ENCODE measurements around the gene IL19.

Gene IL19

DNA sequence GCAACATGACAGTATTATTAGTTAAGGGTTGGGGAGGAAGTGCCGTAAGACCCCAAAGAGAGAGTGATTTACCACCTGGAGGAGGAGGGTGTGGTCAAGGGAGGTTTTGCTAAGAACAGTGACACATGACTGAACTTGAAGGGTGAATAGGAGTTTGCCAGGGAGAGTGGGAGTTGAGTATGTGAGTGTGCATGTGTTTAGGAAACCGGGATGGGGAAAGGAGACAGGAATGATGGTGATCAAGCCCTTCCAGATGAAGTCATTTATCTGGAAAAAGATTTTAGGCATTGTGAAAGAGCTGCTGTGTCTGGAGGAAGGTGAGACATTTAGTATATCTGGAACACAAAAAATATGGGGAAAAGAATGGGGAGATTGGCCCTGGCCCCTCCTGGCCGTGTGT, 29.8 kb downstream of the IL19 start:
- no peak for DNase-seq (ENCODE audit: low spot score)
- H3K27ac ChIP-seq = no peak overlapping the region
- ChIA-PET CTCF (no interaction called here), POLR2A (ENCODE audit: low non-redundant PET) (no interaction called here)
- TF ChIP-seq, protein P1, sequence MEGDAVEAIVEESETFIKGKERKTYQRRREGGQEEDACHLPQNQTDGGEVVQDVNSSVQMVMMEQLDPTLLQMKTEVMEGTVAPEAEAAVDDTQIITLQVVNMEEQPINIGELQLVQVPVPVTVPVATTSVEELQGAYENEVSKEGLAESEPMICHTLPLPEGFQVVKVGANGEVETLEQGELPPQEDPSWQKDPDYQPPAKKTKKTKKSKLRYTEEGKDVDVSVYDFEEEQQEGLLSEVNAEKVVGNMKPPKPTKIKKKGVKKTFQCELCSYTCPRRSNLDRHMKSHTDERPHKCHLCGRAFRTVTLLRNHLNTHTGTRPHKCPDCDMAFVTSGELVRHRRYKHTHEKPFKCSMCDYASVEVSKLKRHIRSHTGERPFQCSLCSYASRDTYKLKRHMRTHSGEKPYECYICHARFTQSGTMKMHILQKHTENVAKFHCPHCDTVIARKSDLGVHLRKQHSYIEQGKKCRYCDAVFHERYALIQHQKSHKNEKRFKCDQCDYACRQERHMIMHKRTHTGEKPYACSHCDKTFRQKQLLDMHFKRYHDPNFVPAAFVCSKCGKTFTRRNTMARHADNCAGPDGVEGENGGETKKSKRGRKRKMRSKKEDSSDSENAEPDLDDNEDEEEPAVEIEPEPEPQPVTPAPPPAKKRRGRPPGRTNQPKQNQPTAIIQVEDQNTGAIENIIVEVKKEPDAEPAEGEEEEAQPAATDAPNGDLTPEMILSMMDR (conservative IDR thresholded peaks at IDR 0.05; ENCODE audit: low read depth) = no peak

DNA sequence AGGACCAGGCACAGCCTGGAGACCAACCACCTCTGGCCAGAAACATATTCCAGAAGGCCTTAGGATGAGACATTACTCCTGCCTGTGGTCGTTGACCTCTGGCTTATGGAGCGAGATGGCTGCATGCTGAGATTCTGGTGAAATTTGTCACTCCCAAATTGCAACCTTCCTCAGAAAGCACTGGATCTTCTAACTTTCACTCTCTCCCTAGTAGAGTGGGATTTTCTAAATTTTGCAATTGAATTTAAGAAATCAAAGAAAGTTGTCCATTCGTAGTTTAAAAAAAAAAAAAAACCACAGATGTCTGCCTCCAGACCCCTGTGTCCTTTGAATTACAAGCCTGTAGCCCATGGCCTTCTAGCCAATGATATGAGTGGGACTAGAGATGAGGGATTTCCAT, 30.3 kb downstream of the IL19 start:
- H3K27ac ChIP-seq = no peak overlapping the region
- CTCF ChIA-PET = no interaction called here
- DNase-seq (ENCODE audit: low spot score) = no peak
- TF ChIP-seq, protein P1 (conservative IDR thresholded peaks at IDR 0.05; ENCODE audit: low read depth) = no peak
- POLR2A ChIA-PET (ENCODE audit: low non-redundant PET) = no interaction called here

DNA sequence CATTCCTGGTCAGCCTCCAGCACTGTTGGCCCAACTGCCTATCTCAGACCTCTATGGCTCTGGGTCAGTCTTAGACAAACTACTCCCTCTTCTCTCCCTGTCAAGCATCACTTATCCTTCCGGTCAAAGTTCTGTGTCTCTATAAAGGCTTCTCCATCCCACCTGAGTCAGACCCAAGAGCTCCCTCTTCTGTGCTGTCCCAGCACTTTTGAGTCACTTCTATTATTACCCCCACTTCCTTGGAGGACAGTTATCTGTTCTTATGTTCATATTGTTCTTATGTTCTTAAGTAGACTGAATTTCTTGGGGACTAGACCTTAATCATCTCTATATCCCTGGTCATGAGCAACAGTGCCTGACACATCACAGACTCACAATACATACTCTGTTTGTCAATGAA, 30.9 kb downstream of the IL19 start:
- POLR2A ChIA-PET (ENCODE audit: low non-redundant PET) = no interaction called here
- CTCF ChIA-PET = no interaction called here
- no peak overlapping the region for H3K27ac ChIP-seq
- TF ChIP-seq, protein P1 (conservative IDR thresholded peaks at IDR 0.05; ENCODE audit: low read depth) = no peak
- DNase-seq (ENCODE audit: low spot score) = no peak

DNA sequence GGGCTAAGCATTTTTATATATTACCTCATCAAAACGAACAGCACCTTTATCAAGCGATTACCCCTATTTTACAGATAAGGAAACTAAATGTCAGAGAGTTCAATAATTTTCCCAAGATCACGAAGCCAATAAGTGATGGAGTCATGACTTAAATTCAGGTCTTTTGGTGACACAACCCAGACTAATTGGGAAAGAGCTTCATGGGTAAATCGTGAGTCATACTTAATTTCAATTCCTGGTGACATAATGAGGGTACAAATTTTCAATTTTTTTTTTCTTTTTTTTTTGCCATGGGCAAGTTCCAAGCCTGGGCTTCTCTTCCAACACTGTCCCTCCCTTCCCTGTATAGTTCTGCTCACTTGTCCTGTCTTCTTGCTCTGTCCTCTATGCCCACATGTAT, 31.8 kb downstream of the IL19 start:
- DNase-seq (ENCODE audit: low spot score) = no peak
- H3K27ac ChIP-seq = no peak overlapping the region
- POLR2A ChIA-PET (ENCODE audit: low non-redundant PET) = no interaction called here
- CTCF ChIA-PET = no interaction called here
- TF ChIP-seq, protein P1 (conservative IDR thresholded peaks at IDR 0.05; ENCODE audit: low read depth) = no peak

DNA sequence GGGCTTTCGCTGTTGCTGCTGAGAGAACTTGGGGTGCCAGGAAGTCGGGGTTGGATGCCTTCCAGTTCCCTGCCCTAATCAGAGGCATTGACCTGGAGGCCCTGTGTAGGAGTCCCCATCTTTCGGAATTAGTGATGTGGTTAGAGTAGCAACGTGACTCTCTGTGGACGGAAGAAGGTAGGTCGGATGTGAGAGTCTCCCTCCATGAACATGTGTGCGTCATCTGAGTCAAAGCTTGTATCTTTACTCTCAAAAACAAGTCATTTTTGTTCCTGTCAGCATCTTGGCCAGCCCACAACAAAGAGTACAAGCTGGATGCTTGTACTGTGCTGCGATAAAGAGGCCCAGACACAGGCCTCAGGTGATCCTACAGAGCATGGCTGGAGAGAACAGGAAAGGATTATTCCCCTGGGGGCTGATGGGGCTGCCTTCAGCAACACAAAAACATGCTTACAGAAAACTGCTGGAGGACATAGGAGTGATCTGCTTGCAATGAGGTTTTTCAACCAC, 32.7 kb downstream of the IL19 start:
- ChIA-PET CTCF (interaction anchor here (0.6 kb wide), 1 partner anchor 143 kb away, joined by 3 read pairs; no protein-coding TSS in a partner anchor), POLR2A (ENCODE audit: low non-redundant PET) (no interaction called here)
- DNase-seq (ENCODE audit: low spot score) = no peak
- H3K27ac ChIP-seq = no peak overlapping the region
- TF ChIP-seq, protein P1 (conservative IDR thresholded peaks at IDR 0.05; ENCODE audit: low read depth) = no peak

DNA sequence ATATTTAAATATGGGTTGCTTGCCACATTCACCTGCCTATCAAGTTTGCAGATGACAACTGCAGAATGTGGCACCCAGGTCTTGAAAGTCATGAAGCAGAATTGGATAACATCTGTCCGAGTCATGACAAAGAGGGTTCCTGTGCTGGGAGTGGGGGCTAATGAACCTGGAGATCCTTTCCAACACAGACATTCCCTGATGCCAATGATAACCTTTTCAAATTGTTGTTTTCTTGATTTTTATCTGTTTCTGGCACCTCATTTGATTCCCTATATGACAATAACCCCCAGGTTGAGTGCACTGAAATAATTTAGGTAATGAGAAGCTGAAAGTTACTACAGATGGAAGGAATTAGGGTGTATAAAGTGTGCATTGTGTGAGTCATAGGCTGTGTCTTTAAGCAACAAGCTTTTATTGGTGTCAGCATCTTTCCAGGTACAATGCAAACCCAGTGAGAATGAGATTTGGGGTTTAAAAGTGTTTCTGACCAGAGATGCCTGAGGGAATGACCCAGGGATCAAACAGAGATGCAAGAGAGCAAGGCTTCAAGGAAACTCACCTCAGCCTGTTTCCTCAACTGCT, 33.7 kb downstream of the IL19 start:
- CTCF ChIA-PET = interaction anchor here (1.0 kb wide), 1 partner anchor 69 kb away, joined by 6 read pairs; no protein-coding TSS in a partner anchor
- TF ChIP-seq, protein P1 (conservative IDR thresholded peaks at IDR 0.05; ENCODE audit: low read depth) = no peak
- POLR2A ChIA-PET (ENCODE audit: low non-redundant PET) = no interaction called here
- no peak overlapping the region for H3K27ac ChIP-seq
- no peak for DNase-seq (ENCODE audit: low spot score)

Measured in RWPE1 (cell line).